SU-DHL-6 (cell line): ENCODE results near the gene ALPK1.

Experiments used
- EZH2phosphoT487 ChIP-seq: fragments of 200-600 bp; sonication (generic), shearing (Covaris generic); conservative IDR thresholded peaks from 2 replicates; pipeline ENCODE4 v1.6.1; 2018; ENCODE audit warnings: mild to moderate bottlenecking, antibody characterized with exemption, low read length, moderate library complexity, mixed read lengths
- TF ChIP-seq, protein P1 (sequence below): fragments of 200-600 bp; sonication (generic); IDR thresholded peaks from one replicate; pipeline ENCODE4 v1.5.1; 2017; ENCODE audit warnings: antibody characterized with exemption, mild to moderate bottlenecking, low read length, moderate library complexity; ENCODE audit not compliant: insufficient read depth, poor library complexity, severe bottlenecking

DNA sequence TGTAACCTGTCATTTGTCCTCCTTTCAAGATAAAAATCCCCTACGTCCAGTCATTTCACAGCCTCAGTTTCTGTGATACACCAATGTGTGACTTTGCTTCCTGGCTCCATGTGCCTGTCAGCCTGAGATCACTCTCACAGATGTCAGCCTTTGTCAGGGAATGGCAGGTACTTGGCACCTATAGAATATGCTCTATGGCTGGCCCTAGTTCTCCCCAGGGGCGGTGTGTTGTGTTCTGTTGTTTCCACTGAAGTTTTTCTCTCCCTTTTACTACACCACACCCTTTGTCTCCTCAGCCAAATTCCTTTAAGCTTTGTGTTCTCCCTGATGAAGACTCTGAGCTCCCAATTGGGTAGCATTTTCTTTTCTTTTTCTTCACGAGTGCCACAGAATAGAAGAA, 81.7 kb downstream of the ALPK1 start:
- no peak for TF ChIP-seq EZH2phosphoT487
- TF ChIP-seq, protein P1, sequence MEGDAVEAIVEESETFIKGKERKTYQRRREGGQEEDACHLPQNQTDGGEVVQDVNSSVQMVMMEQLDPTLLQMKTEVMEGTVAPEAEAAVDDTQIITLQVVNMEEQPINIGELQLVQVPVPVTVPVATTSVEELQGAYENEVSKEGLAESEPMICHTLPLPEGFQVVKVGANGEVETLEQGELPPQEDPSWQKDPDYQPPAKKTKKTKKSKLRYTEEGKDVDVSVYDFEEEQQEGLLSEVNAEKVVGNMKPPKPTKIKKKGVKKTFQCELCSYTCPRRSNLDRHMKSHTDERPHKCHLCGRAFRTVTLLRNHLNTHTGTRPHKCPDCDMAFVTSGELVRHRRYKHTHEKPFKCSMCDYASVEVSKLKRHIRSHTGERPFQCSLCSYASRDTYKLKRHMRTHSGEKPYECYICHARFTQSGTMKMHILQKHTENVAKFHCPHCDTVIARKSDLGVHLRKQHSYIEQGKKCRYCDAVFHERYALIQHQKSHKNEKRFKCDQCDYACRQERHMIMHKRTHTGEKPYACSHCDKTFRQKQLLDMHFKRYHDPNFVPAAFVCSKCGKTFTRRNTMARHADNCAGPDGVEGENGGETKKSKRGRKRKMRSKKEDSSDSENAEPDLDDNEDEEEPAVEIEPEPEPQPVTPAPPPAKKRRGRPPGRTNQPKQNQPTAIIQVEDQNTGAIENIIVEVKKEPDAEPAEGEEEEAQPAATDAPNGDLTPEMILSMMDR: no peak
